ENCODE data around the gene ST8SIA5.

GRCh38 chr18:46722051-46722450 lies 34.8 kb downstream of the ST8SIA5 start:
- no peak for TF ChIP-seq CTCF (IDR thresholded peaks at IDR 0.05)
- TF ChIP-seq POLR2A (IDR thresholded peaks at IDR 0.05): no peak
- no peak for TF ChIP-seq POLR2AphosphoS5 (IDR thresholded peaks at IDR 0.05)
